Dermis blood vessel endothelial cell (primary cell): Measurements from ENCODE around the gene YIPF5. TPM values are rescaled to one million over a fixed set of nuclear protein-coding genes. Genes with fewer than 3 reads are reported as not detected.

Source experiments
- DNase-seq: peaks from one replicate; pipeline ENCODE4 v3.0.0; 2010
- total RNA-seq: library from RNA; depleted of rRNA; stranded (reverse); fragments of >200 nt; gene quantifications from 2 replicates; pipeline ENCODE4 v1.2.3, GENCODE V29; 2014

YIPF5 gene
- 92.9 and 110 TPM in 2 replicates for total RNA-seq

- peak; percentile 98 for DNase-seq
Measured at GRCh38 chr5:144170276-144171024, at the start of gene YIPF5, which contains the start of gene KCTD16. YIPF5 (minus strand) TSS chr5:144170659; CDS start chr5:144169955, 704 bp downstream. KCTD16 (plus strand) TSS chr5:144170873.

GRCh38 chr5:144219869-144220268, 49.4 kb upstream of the YIPF5 start:
- DNase-seq, result no peak

DNA sequence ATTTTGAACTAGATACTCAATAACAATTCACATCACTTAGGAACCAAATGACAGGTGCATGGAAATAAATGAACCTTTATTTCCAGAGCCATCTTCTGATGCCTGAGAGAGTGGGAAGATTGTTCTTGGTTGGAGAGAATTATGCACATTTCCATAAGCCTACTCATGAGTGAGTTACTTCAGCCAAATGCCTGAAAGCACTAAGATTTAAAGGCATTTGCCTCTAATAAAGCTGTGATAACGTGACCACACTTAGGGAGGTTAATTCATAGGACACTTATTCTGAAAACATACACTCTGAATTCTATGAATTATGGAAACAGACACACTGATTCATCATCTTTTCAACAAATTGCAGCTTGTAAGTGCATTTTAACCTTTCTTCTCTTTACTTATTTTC, 40.2 kb upstream of the YIPF5 start:
- DNase-seq, result no peak

GRCh38 chr5:144209361-144209760, 38.9 kb upstream of the YIPF5 start:
- no peak for DNase-seq

GRCh38 chr5:144207875-144208444, 37.5 kb upstream of the YIPF5 start:
- no peak for DNase-seq

- no peak for DNase-seq
Measured at GRCh38 chr5:144206141-144206540, 35.7 kb upstream of the YIPF5 start.

- DNase-seq, result peak; percentile 54
Measured at GRCh38 chr5:144205141-144205551, 34.7 kb upstream of the YIPF5 start.

GRCh38 chr5:144203750-144204596, 33.5 kb upstream of the YIPF5 start:
- DNase-seq, result peak; percentile 89

DNA sequence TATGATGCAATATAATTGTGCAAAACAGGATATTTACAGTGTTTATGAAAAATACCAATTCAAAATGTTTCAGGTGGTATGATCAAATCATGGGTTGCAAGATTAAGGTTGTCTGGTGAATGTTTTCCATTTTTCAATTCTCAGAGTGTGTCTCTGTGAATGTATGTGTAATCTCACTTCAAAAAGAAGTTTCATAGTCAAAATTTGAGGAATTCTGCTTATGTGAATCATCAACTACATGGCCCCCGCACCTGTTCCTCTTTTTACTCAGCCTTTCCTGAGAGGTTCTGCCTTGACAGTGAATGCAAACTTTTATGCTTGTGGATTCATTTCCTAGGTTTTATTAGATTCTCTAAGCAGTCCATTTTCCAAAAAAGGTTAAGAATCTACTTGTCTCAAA, 32.3 kb upstream of the YIPF5 start:
- DNase-seq, result no peak

DNA sequence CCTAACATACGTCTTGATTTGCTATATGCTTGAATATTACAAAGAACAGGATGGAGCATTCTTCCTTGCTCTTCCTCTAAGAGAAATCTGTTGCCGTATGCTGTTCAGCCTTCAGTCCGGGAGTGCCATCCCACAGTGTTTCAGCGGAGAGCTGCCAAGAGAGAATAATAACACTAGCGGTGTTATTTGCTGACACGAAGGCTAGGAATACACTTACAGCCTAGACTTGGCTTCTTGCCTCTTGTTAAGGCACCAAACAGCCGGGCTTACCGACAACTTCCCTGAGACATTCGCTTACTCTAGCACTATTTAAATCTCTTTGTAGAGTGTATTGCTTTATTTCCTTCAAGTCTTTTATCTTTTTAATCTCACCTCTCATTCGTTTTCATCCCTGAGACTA, 31.6 kb upstream of the YIPF5 start:
- no peak for DNase-seq

- no peak for DNase-seq
Measured at GRCh38 chr5:144201588-144201987, 31.1 kb upstream of the YIPF5 start.

GRCh38 chr5:144198386-144198785, 27.9 kb upstream of the YIPF5 start:
- DNase-seq, result peak; percentile 15

- no peak for DNase-seq
Measured at GRCh38 chr5:144196612-144197011, 26.2 kb upstream of the YIPF5 start.

DNA sequence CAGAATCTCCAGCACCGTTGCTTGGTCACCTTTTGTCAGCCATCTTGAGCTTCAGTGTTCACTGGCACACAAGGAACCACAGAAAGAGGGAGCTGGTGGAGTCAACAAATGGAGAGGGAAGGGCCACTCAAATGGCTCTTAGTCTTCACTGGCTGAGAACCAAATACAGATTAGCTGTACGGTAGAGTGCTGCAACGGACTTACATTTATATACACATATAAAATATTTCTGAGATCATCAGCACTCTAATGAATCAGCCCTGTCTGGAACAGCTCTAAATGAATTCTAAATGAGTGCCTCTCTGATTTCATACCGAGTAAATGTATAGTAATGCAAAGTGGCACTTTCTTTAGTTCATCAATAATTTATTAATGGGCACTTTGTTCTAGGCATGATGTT, 25.0 kb upstream of the YIPF5 start:
- DNase-seq, result no peak

- DNase-seq, result no peak
Measured at GRCh38 chr5:144194144-144194543, 23.7 kb upstream of the YIPF5 start.

- DNase-seq, result no peak
Measured at GRCh38 chr5:144192661-144193060, 22.2 kb upstream of the YIPF5 start.

DNA sequence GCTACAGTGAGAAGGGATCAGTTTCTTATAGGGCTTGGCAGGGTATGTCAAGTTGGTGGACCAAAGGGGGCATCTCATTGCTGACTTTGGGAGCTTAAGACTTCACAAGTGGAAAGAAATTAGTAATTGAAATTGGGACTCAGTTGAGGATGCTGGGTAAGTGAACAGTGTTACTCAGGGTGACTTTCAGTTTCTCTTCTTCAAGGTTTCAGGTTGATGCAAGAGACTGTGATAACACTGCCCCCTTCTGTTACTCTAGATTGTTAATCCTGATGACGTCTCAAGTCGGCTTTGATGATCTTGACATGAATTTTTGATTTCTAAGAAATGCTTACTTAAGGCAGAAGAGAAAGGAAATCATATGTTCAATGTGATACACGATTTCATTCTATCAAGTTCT, 21.5 kb upstream of the YIPF5 start:
- peak; percentile 90 for DNase-seq

DNA sequence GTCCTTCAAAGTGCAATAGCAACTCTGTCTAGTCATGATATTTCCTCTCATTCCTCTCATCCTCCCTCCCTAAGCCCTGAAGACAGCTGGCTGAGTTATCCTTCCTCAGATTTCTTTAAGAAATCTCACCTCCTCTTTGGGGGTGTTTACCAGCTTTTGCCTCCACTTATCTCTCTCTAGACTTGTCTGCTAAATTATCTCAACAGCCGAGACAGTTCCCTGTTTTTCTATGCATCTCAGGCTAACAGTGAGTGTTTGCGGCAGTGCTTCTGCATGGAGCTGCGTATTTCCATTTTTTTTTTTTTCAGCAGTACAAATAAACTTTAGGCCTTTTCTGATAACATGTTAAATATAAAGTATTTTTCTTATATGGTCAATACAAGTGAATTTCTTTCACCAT, 21.1 kb upstream of the YIPF5 start:
- DNase-seq, result no peak

GRCh38 chr5:144189800-144190429, 19.5 kb upstream of the YIPF5 start:
- peak; percentile 91 for DNase-seq

DNA sequence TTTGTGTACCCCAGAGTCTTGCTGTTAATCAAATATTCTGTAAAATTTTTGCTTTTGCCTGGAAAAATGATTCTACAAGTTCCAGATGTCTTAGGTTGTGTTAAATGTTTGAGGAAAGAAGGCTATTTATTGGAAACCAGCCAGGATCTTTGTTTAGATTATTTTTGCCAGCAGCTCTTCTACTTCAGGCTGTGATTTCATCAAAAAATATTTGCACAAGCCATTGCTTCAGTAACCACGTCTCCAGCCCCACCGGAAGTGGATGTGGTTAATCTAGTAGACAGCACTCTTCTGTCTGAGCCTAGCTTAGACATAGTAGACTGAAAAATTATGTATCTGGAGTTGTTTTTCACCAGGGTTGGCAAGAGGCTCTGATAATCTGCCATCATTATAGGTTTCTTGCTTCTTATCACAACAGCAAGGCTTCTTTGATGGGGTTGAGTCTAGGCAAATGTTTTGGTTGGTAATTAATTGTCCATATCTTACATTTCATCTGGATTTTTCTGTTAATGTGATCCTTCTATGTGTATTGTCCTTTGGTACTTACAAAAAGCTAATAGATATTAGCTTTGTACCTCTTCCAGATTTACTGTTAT, 17.3 kb upstream of the YIPF5 start:
- peak; percentile 80 for DNase-seq

DNA sequence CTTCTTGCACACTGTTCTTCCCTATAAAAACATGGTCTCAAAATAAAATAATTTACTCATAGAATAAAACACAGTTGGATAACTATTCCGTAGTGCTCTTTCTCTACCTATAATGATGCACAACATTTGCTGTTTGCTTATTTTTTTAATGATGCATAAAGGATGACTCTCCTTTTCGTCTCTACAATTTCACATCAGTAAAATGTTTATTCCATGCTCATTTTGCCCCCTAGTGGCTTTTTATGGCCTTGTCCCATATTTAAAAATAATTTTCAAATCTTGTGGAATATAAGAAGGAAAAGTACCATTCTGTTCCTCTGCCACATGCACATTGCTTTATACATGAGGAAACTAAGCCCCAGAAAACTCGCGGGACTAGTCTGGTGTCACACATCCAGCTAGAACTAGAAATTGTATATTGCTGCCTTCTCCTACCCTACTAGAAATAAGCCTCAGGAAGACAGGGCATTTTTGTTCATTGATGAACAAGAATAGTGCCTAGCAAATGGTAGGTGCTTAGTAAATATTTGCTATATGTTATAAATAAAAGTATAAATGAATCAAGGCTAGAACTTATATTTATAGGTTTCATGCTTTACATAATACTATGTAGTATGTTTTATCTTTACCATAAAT, 12.9 kb upstream of the YIPF5 start:
- peak; percentile 62 for DNase-seq

DNA sequence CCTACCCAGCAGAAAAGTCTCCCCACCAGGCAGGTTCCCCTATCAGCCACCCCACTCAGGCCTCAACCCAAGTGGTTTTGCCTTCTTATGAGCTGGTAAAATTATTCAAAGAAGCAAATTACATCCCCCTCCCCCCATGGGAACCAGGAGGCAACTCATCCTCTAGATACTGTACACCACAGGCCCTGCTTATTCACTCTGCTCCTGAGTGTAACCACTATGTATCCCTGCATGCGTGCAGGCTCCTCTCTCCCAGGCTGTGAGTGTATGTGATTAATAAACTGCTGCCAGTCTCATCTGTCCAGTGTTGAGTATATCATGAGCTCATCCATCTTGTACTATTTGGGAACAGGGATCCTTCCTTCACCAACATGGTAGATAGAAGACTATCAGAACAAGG, 8.8 kb upstream of the YIPF5 start:
- DNase-seq, result no peak
